Measurements from ENCODE around the gene CIAO1. TPM values are rescaled to one million over a fixed set of nuclear protein-coding genes. Genes with fewer than 3 reads are reported as not detected.

The CIAO1 gene
- total and polyA plus RNA-seq, 2 of the 8 experiments (the other 6 are each of a cell fraction or from before 2014, with no cell fraction given), result 63.7 to 99.2 TPM

DNA sequence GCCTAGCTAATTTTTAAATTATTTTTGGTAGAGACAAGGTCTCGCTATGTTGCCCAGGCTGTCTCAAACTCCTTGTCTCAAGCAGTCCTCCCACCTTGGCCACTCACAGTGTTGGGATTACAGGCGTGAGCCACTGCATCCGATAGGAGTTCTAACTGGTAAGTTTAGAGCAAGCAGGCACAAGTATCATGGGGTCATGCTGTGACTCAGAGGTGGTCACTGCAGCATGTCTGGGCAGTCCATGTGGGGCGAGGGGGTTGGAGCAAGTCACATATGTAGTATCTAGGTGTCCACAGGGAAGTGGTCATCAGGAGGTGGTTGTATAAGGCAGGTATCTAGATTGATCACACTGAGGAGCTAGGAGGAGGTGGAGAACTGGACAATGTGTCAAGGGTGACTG lies 34.7 kb upstream of the CIAO1 start:
- no peak overlapping the region for H3K56ac ChIP-seq (replicated peaks; ENCODE audit: insufficient read length, low read depth, low read length)
- no peak overlapping the region for H2BK15ac ChIP-seq (ENCODE audit: low read length)
- no peak overlapping the region for H3K14ac ChIP-seq (ENCODE audit: insufficient read length)
- no peak overlapping the region for H3K27ac ChIP-seq (ENCODE audit: low read depth, low read length)
- H3K4ac ChIP-seq (replicated peaks; ENCODE audit: insufficient read length, low read depth, low read length), result no peak overlapping the region
- FAIRE-seq (no peak), DNase-seq (ENCODE audit: low read depth in 1 of 2, low spot score in 2 of 2) (no peak)
- ChIA-PET POLR2A (ENCODE audit: partially characterized antibody) (interaction anchor here (1.1 to 1.3 kb wide), 2 partner anchors 18 to 23 kb away, joined by 3 to 6 read pairs; no protein-coding TSS in a partner anchor), CTCF (ENCODE audit: partially characterized antibody) (interaction anchor here (1.1 to 7.4 kb wide), 4 partner anchors 9 to 209 kb away, joined by 4 to 43 read pairs (median 6); no protein-coding TSS in a partner anchor)
- H3K4me3 ChIP-seq (ENCODE audit: extremely low read depth in 1 of 4, insufficient read depth in 2 of 4, low read depth in 3 of 4, low read length in 4 of 4), result no peak overlapping the region
- no peaks in the 10 kb centered on the region for H3K4me1 ChIP-seq (replicated peaks in 1 of 4; ENCODE audit: control insufficient read depth in 3 of 4, insufficient read depth in 4 of 4, low read length in 3 of 4)
- H3K23me2 ChIP-seq (ENCODE audit: low read depth, low read length), result no peaks in the 10 kb centered on the region
- H2BK5ac ChIP-seq (ENCODE audit: low read depth, low read length), result no peak overlapping the region
- no peak overlapping the region for H4K91ac ChIP-seq (replicated peaks; ENCODE audit: insufficient read length, low read length)
- no peak overlapping the region for H3K9ac ChIP-seq (replicated peaks in 1 of 4; ENCODE audit: extremely low read depth in 1 of 4, low read depth in 3 of 4, low read length in 3 of 4)
- H3K27me3 ChIP-seq (replicated peaks in 1 of 4; ENCODE audit: control insufficient read depth in 3 of 4, extremely low read depth in 1 of 4, insufficient read depth in 3 of 4, low read length in 3 of 4), result no peaks in the 10 kb centered on the region
- no peaks in the 10 kb centered on the region for H3K79me1 ChIP-seq (ENCODE audit: low read depth, low read length)
- no peak overlapping the region for H2BK12ac ChIP-seq (ENCODE audit: low read depth, low read length)
- H2BK20ac ChIP-seq (ENCODE audit: low read length), result no peak overlapping the region
- H4K20me1 ChIP-seq (replicated peaks in 1 of 2; ENCODE audit: control insufficient read depth in 1 of 2, insufficient read depth in 2 of 2, low read length in 2 of 2), result peaks cover 0 to 2% of the 10 kb centered on the region in 2 experiments
- H4K5ac ChIP-seq (ENCODE audit: insufficient read length, low read depth, low read length), result no peak overlapping the region
- H3K9me3 ChIP-seq (ENCODE audit: insufficient read depth in 2 of 2, low read depth in 1 of 2, low read length in 1 of 2), result no peaks in the 10 kb centered on the region
- no peaks in the 10 kb centered on the region for H3K36me3 ChIP-seq (ENCODE audit: control insufficient read depth in 2 of 4, insufficient read depth in 4 of 4, low read length in 3 of 4)
- H3K23ac ChIP-seq (ENCODE audit: insufficient read length), result no peak overlapping the region
- H3K79me2 ChIP-seq (ENCODE audit: control insufficient read depth in 1 of 2, insufficient read depth in 2 of 2, low read length in 2 of 2), result no peaks in the 10 kb centered on the region
- no peak overlapping the region for H3K4me2 ChIP-seq (ENCODE audit: insufficient read depth in 1 of 2, low read depth in 2 of 2, low read length in 2 of 2)
- no peak overlapping the region for H2AFZ ChIP-seq (ENCODE audit: low read length)
- 84% methylated on average over 4 of the region's 4 CpGs; no CpG with 5 or more reads in 1 of the 2 experiments for WGBS, 2 experiments (ENCODE audit: extremely low coverage in 1 of 2, insufficient coverage in 1 of 2, insufficient read length in 1 of 2, insufficient replicate concordance in 2 of 2, low coverage in 1 of 2, low lambda C conversion rate in 2 of 2, missing lambda C conversion rate in 1 of 2)
- no peak overlapping the region for H2AK5ac ChIP-seq (ENCODE audit: low read depth, low read length)
- H2BK120ac ChIP-seq (replicated peaks; ENCODE audit: low read depth, low read length), result no peak overlapping the region
- H3K18ac ChIP-seq (ENCODE audit: extremely low read depth, low read length), result no peak overlapping the region
- no peak overlapping the region for H4K8ac ChIP-seq (ENCODE audit: extremely low read depth, insufficient read depth, low read length)
- TF ChIP-seq HDAC2 (IDR thresholded peaks at IDR 0.05; ENCODE audit: borderline replicate concordance in 1 of 2, low read depth in 2 of 2, low read length in 2 of 2) (no peak), EGR1 (IDR thresholded peaks at IDR 0.05; ENCODE audit: borderline replicate concordance, low read depth, low read length) (no peak), SUZ12 (IDR thresholded peaks at IDR 0.05; ENCODE audit: low read length) (no peak), POU5F1 (IDR thresholded peaks at IDR 0.05; ENCODE audit: low read depth, low read length) (no peak), CREB1 (IDR thresholded peaks at IDR 0.05) (no peak), BACH1 (IDR thresholded peaks at IDR 0.05; ENCODE audit: low read length) (no peak), POLR2A (IDR thresholded peaks at IDR 0.05; ENCODE audit: control extremely low read depth in 1 of 2, low read depth in 2 of 2, low read length in 2 of 2) (no peak), ASH2L (IDR thresholded peaks at IDR 0.05; ENCODE audit: low read length) (no peak), HDAC6 (IDR thresholded peaks at IDR 0.05; ENCODE audit: low read depth, low read length) (no peak), KDM1A (IDR thresholded peaks at IDR 0.05; ENCODE audit: borderline replicate concordance, low read length) (no peak)
- TF ChIP-seq, protein P1, sequence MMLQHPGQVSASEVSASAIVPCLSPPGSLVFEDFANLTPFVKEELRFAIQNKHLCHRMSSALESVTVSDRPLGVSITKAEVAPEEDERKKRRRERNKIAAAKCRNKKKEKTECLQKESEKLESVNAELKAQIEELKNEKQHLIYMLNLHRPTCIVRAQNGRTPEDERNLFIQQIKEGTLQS (IDR thresholded peaks at IDR 0.05; ENCODE audit: insufficient read depth, low read depth, low read length), result no peak
- TF ChIP-seq, protein P2, sequence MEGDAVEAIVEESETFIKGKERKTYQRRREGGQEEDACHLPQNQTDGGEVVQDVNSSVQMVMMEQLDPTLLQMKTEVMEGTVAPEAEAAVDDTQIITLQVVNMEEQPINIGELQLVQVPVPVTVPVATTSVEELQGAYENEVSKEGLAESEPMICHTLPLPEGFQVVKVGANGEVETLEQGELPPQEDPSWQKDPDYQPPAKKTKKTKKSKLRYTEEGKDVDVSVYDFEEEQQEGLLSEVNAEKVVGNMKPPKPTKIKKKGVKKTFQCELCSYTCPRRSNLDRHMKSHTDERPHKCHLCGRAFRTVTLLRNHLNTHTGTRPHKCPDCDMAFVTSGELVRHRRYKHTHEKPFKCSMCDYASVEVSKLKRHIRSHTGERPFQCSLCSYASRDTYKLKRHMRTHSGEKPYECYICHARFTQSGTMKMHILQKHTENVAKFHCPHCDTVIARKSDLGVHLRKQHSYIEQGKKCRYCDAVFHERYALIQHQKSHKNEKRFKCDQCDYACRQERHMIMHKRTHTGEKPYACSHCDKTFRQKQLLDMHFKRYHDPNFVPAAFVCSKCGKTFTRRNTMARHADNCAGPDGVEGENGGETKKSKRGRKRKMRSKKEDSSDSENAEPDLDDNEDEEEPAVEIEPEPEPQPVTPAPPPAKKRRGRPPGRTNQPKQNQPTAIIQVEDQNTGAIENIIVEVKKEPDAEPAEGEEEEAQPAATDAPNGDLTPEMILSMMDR (IDR thresholded peaks at IDR 0.05; ENCODE audit: control extremely low read depth in 1 of 3, insufficient read depth in 1 of 3, low read depth in 1 of 3, low read length in 3 of 3), result no peak

Measured in H1 (cell line).